H1 (cell line): ENCODE measurements around the gene RSAD2. TPM values are rescaled to one million over a fixed set of nuclear protein-coding genes. Genes with fewer than 3 reads are reported as not detected.

ENCODE experiments used
- CTCF ChIA-PET: fragments of 300-600 bp; sonication (Branson Sonifier 250); formaldehyde crosslinking; loops from one replicate; lab custom pipeline; 2021; ENCODE audit not compliant: partially characterized antibody; lab: Charles Lee
- POLR2A ChIA-PET: fragments of 300-600 bp; sonication (Branson Sonifier 250); formaldehyde crosslinking; loops from one replicate; lab custom pipeline; 2021; ENCODE audit warnings: inconsistent platforms; ENCODE audit not compliant: partially characterized antibody; lab: Charles Lee
- DNase-seq, 2 experiments: peaks; one replicate each; pipeline versions ENCODE4 v3.0.0 to v3.0.0-alpha.2; 2010 to 2022; ENCODE audit warnings: low spot score in 2 of 2, low read depth in 1 of 2, mixed read lengths in 1 of 2
- FAIRE-seq: peaks from 2 replicates; lab custom pipeline; 2011; peaks lifted over from hg19 to GRCh38; lab: Jason Lieb, UNC
- H2AFZ ChIP-seq: 2 replicates; pipeline ENCODE4 v1.8.1; 2012; ENCODE audit warnings: low read length, inconsistent platforms
- H2AK5ac ChIP-seq: 2 replicates; pipeline ENCODE4 v1.6.1; 2013; ENCODE audit warnings: low read depth, low read length
- H2BK120ac ChIP-seq: replicated peaks from 2 replicates; pipeline ENCODE3; 2013; ENCODE audit warnings: low read depth, low read length, inconsistent platforms
- H2BK12ac ChIP-seq: 2 replicates; pipeline ENCODE4 v1.6.1; 2013; ENCODE audit warnings: low read depth, low read length
- H2BK15ac ChIP-seq: 2 replicates; pipeline ENCODE4 v1.6.1; 2013; ENCODE audit warnings: low read length
- H2BK20ac ChIP-seq: 2 replicates; pipeline ENCODE4 v1.6.1; 2013; ENCODE audit warnings: low read length
- H2BK5ac ChIP-seq: 2 replicates; pipeline ENCODE4 v1.6.1; 2013; ENCODE audit warnings: low read depth, low read length
- H3K14ac ChIP-seq: 2 replicates; pipeline ENCODE4 v1.6.1; 2013; ENCODE audit warnings: inconsistent platforms; ENCODE audit not compliant: insufficient read length
- H3K18ac ChIP-seq: 2 replicates; pipeline ENCODE4 v1.6.1; 2013; ENCODE audit warnings: low read length; ENCODE audit errors: extremely low read depth
- H3K23ac ChIP-seq: 2 replicates; pipeline ENCODE4 v1.6.1; 2013; ENCODE audit warnings: inconsistent platforms; ENCODE audit not compliant: insufficient read length
- H3K23me2 ChIP-seq: 2 replicates; pipeline ENCODE4 v1.6.1; 2013; ENCODE audit warnings: low read depth, low read length
- H3K27ac ChIP-seq: 2 replicates; pipeline ENCODE4 v1.6.1; 2011; ENCODE audit warnings: low read depth, low read length, inconsistent platforms
- H3K27me3 ChIP-seq, 4 experiments: replicated peaks in 1 of 4; 1 replicate in 1 of 4; 2 replicates in 3 of 4; pipeline versions ENCODE4 v1.6.1 to v1.8.1; 2011 to 2013; ENCODE audit warnings: low read length in 3 of 4, mild to moderate bottlenecking in 3 of 4, inconsistent platforms in 2 of 4, mixed read lengths in 2 of 4, moderate library complexity in 1 of 4; ENCODE audit not compliant: control insufficient read depth in 3 of 4, insufficient read depth in 3 of 4; ENCODE audit errors: extremely low read depth in 1 of 4
- H3K36me3 ChIP-seq, 4 experiments: 2 replicates each; pipeline versions ENCODE4 v1.6.1 to v1.8.1; 2011 to 2013; ENCODE audit warnings: mild to moderate bottlenecking in 4 of 4, low read length in 3 of 4, moderate library complexity in 2 of 4, control low read depth in 1 of 4, inconsistent platforms in 1 of 4; ENCODE audit not compliant: insufficient read depth in 4 of 4, control insufficient read depth in 2 of 4
- H3K4ac ChIP-seq: replicated peaks from 2 replicates; pipeline ENCODE3; 2013; ENCODE audit warnings: low read length, low read depth, mixed read lengths, inconsistent platforms; ENCODE audit not compliant: insufficient read length
- H3K4me1 ChIP-seq, 4 experiments: replicated peaks in 1 of 4; 1 replicate in 1 of 4; 2 replicates in 3 of 4; pipeline versions ENCODE4 v1.6.1 to v1.8.1; 2011 to 2013; ENCODE audit warnings: low read length in 3 of 4, inconsistent platforms in 2 of 4, mixed read lengths in 1 of 4; ENCODE audit not compliant: insufficient read depth in 4 of 4, control insufficient read depth in 3 of 4
- H3K4me2 ChIP-seq, 2 experiments: 2 replicates each; pipeline versions ENCODE4 v1.6.1 to v1.8.1; 2011 to 2013; ENCODE audit warnings: low read depth in 2 of 2, low read length in 2 of 2, control low read depth in 1 of 2, inconsistent platforms in 1 of 2, mild to moderate bottlenecking in 1 of 2; ENCODE audit not compliant: insufficient read depth in 1 of 2
- H3K4me3 ChIP-seq, 4 experiments: fragments of 200-600, 300-600 bp in 1 of 4; sonication (generic), shearing (Covaris generic), sonication (Bioruptor Twin) in 1 of 4; 2 replicates each; pipeline versions ENCODE4 v1.5.1 to v1.8.1; 2011 to 2016; ENCODE audit warnings: low read length in 4 of 4, low read depth in 3 of 4, control low read depth in 2 of 4, inconsistent platforms in 2 of 4, mild to moderate bottlenecking in 2 of 4, mixed read lengths in 1 of 4, moderate library complexity in 1 of 4; ENCODE audit not compliant: insufficient read depth in 2 of 4; ENCODE audit errors: extremely low read depth in 1 of 4
- H3K56ac ChIP-seq: replicated peaks from 2 replicates; pipeline ENCODE3; 2013; ENCODE audit warnings: low read depth, mild to moderate bottlenecking, mixed read lengths, low read length, inconsistent platforms; ENCODE audit not compliant: insufficient read length
- H3K79me1 ChIP-seq: 2 replicates; pipeline ENCODE4 v1.6.1; 2013; ENCODE audit warnings: low read depth, low read length, control low read depth
- H3K79me2 ChIP-seq, 2 experiments: 2 replicates each; pipeline versions ENCODE4 v1.6.1 to v1.8.1; 2012 to 2013; ENCODE audit warnings: low read length in 2 of 2, mild to moderate bottlenecking in 2 of 2, inconsistent platforms in 1 of 2; ENCODE audit not compliant: insufficient read depth in 2 of 2, control insufficient read depth in 1 of 2
- H3K9ac ChIP-seq, 4 experiments: replicated peaks in 1 of 4; 1 replicate in 1 of 4; 2 replicates in 3 of 4; pipeline versions ENCODE4 v1.6.1 to v1.8.1; 2011 to 2013; ENCODE audit warnings: low read depth in 3 of 4, low read length in 3 of 4, control low read depth in 2 of 4, mild to moderate bottlenecking in 2 of 4, moderate library complexity in 2 of 4, inconsistent platforms in 1 of 4; ENCODE audit errors: extremely low read depth in 1 of 4
- H3K9me3 ChIP-seq, 2 experiments: 2 replicates each; pipeline versions ENCODE4 v1.6.1 to v1.8.1; 2012 to 2013; ENCODE audit warnings: mild to moderate bottlenecking in 2 of 2, moderate library complexity in 2 of 2, control low read depth in 1 of 2, inconsistent platforms in 1 of 2, low read depth in 1 of 2, low read length in 1 of 2, mixed read lengths in 1 of 2; ENCODE audit not compliant: insufficient read depth in 2 of 2
- H4K20me1 ChIP-seq, 2 experiments: replicated peaks in 1 of 2; 2 replicates each; pipeline versions ENCODE3 to v1.8.1; 2011 to 2013; ENCODE audit warnings: inconsistent platforms in 2 of 2, low read length in 2 of 2, mild to moderate bottlenecking in 1 of 2; ENCODE audit not compliant: insufficient read depth in 2 of 2, control insufficient read depth in 1 of 2
- H4K5ac ChIP-seq: 2 replicates; pipeline ENCODE4 v1.6.1; 2013; ENCODE audit warnings: low read length, low read depth, mixed read lengths, inconsistent platforms; ENCODE audit not compliant: insufficient read length
- H4K8ac ChIP-seq: 2 replicates; pipeline ENCODE4 v1.8.0; 2013; ENCODE audit warnings: mild to moderate bottlenecking, moderate library complexity, low read length, inconsistent platforms; ENCODE audit not compliant: insufficient read depth; ENCODE audit errors: extremely low read depth
- H4K91ac ChIP-seq: replicated peaks from 2 replicates; pipeline ENCODE3; 2013; ENCODE audit warnings: low read length, mixed read lengths, inconsistent platforms; ENCODE audit not compliant: insufficient read length
- CBX8 ChIP-seq: fragments of 300-800, 300-1000 bp; sonication (generic); IDR thresholded peaks from 2 replicates; pipeline ENCODE4 v1.7.1; 2016; ENCODE audit warnings: low read depth, low read length, borderline replicate concordance
- GABPA ChIP-seq: IDR thresholded peaks from 2 replicates; pipeline ENCODE4 v1.6.1; 2011; ENCODE audit warnings: mild to moderate bottlenecking, low read length, moderate library complexity, borderline replicate concordance; ENCODE audit not compliant: insufficient read depth
- MAX ChIP-seq: IDR thresholded peaks from 2 replicates; pipeline ENCODE4 v1.6.1; 2012; ENCODE audit warnings: inconsistent platforms
- RBBP5 ChIP-seq: IDR thresholded peaks from 2 replicates; pipeline ENCODE4 v1.7.1; 2012; ENCODE audit warnings: low read depth, mild to moderate bottlenecking, inconsistent platforms, low read length, moderate library complexity, borderline replicate concordance
- RFX5 ChIP-seq: IDR thresholded peaks from 2 replicates; pipeline ENCODE4 v1.6.1; 2011; ENCODE audit warnings: low read depth, low read length, improper control_type of control experiment, borderline replicate concordance
- SIX5 ChIP-seq: IDR thresholded peaks from 2 replicates; pipeline ENCODE4 v1.6.1; 2011; ENCODE audit warnings: mild to moderate bottlenecking, low read depth, low read length
- TCF12 ChIP-seq: IDR thresholded peaks from 2 replicates; pipeline ENCODE4 v1.6.1; 2011; ENCODE audit warnings: low read depth, mild to moderate bottlenecking, low read length
- WGBS, 2 experiments: shearing (Covaris generic) in 1 of 2; methylation state at CpG; one replicate each; pipeline versions ENCODE4 v1.1.6 to v1.1.7; 2013 to 2015; ENCODE audit warnings: low lambda C conversion rate in 2 of 2, mixed read lengths in 2 of 2, inconsistent platforms in 1 of 2, low coverage in 1 of 2, missing lambda C conversion rate in 1 of 2; ENCODE audit not compliant: insufficient replicate concordance in 2 of 2, insufficient coverage in 1 of 2, insufficient read length in 1 of 2; ENCODE audit errors: extremely low coverage in 1 of 2, missing lambda C conversion rate in 1 of 2; 5-methylcytosine and 5-hydroxymethylcytosine counted together
- polyA plus RNA-seq, 7 experiments: library from polyadenylated mRNA; depleted of rRNA in 3 of 7; stranded (reverse) in 5 of 7; unstranded in 2 of 7; fragments of >200 nt in 5 of 7; fragments of 200-250 nt in 2 of 7; gene quantifications; 1 replicate in 5 of 7; 2 replicates in 1 of 7; 4 replicates in 1 of 7; pipeline versions ENCODE4 v1.2.1 to v1.2.3, GENCODE V29; 2011 to 2013; ENCODE audit warnings: missing spikeins in 2 of 7, mixed read lengths in 2 of 7
- total RNA-seq: library from RNA; stranded (reverse); fragmentation: NEBNext Ultra II Directional; extraction: Animal tissue kit (Norgen Biotek cat#: 25700); gene quantifications from 2 replicates; pipeline ENCODE4 v1.2.1, GENCODE V29; 2021

The RSAD2 gene
- total and polyA plus RNA-seq, 2 of the 8 experiments (the other 6 are each of a cell fraction or from before 2014, with no cell fraction given) = not detected

- H2BK5ac ChIP-seq = no peak overlapping the region
- H4K5ac ChIP-seq = no peak overlapping the region
- ChIA-PET CTCF (no interaction called here), POLR2A (no interaction called here)
- DNase-seq (no peak), FAIRE-seq (no peak)
- peaks cover 22 to 32% of the 10 kb centered on the region in 2 experiments for H3K9me3 ChIP-seq
- H3K4me1 ChIP-seq = no peaks in the 10 kb centered on the region
- H2AK5ac ChIP-seq = no peak overlapping the region
- H3K36me3 ChIP-seq = no peaks in the 10 kb centered on the region
- H2BK12ac ChIP-seq = no peak overlapping the region
- no peak overlapping the region for H3K14ac ChIP-seq
- H3K23me2 ChIP-seq = no peaks in the 10 kb centered on the region
- no peak overlapping the region for H3K4me2 ChIP-seq
- H3K27me3 ChIP-seq = no peaks in the 10 kb centered on the region
- H3K79me2 ChIP-seq = no peaks in the 10 kb centered on the region
- H3K79me1 ChIP-seq = no peaks in the 10 kb centered on the region
- H4K8ac ChIP-seq = no peak overlapping the region
- no peak overlapping the region for H3K4me3 ChIP-seq
- H2BK15ac ChIP-seq = no peak overlapping the region
- H4K91ac ChIP-seq = no peak overlapping the region
- no peak overlapping the region for H3K27ac ChIP-seq
- H4K20me1 ChIP-seq = no peaks in the 10 kb centered on the region
- no peak overlapping the region for H2BK20ac ChIP-seq
- H3K4ac ChIP-seq = no peak overlapping the region
- no peak overlapping the region for H3K9ac ChIP-seq
- H3K18ac ChIP-seq = no peak overlapping the region
- no peak overlapping the region for H3K56ac ChIP-seq
- H3K23ac ChIP-seq = no peak overlapping the region
- no peak overlapping the region for H2BK120ac ChIP-seq
- 90% methylated on average over 4 of the region's 4 CpGs; no CpG with 5 or more reads in 1 of the 2 experiments for WGBS, 2 experiments
- no peak overlapping the region for H2AFZ ChIP-seq
- TF ChIP-seq MAX = no peak
- TF ChIP-seq GABPA = no peak
- TF ChIP-seq RBBP5 = no peak
- no peak for TF ChIP-seq RFX5
- TF ChIP-seq SIX5 = no peak
- TF ChIP-seq CBX8 = no peak
- no peak for TF ChIP-seq TCF12
These were observed 38.8 kb upstream of the RSAD2 start for GRCh38 chr2:6838673-6839319.
